Limb (tissue), 2 donors: ENCODE results near the gene KCNAB1.
"Not testable (repeated sequence)": the region's sequence is repeated elsewhere in the genome, so short reads cannot be mapped to it uniquely, and the experiment has no call there.

Experiments used
- DNase-seq, 2 donors: peaks; one replicate each; pipeline ENCODE4 v3.0.0-alpha.2; 2016; ENCODE audit errors: extremely low spot score in 2 of 2

KCNAB1 gene

DNA sequence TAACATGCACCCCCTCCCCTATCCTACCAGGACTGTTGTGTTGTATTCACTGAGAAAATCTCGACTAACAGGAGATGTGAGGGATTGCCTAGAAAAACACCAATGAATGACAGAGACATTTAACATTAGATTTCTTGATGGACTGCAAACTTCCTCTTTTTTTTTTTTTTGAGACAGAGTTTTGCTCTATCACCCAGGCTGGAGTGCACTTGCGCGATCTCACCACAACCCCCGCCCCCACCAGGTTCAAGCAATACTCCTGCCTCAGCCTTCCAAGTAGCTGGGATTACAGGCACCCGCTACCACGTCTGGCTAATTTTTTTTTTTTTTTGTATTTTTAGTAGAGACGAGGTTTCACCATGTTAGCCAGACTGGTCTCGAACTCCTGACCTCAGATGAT, 17.0 kb downstream of the KCNAB1 start:
- not testable (repeated sequence) for DNase-seq

DNA sequence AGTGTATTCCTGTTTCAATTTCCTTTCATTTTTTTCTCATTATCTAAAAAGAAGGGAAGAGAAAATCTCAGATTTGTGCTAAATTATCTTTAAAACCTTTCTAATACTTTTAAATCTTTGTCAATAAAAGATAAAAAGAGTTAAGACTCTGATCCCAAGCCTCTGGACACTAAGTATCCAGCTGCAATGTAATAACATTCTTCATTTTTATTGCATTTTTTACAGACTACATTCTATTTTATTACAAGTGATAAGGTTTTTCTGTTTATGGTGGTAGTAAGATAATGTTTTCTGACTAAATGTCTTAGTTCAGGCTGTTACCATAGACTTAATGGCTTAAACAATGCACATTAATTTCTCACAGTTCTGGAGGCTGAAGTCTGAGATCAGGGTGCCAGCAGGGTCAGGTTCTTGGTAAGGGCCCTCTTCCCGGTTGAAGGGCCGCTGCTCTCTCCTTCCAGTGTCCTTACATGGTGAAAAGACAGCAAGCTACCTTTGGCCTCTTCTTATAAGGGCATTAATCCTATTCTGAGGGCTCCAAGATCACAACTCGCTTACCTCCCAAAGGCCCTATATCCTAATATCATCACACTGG, 19.7 kb downstream of the KCNAB1 start:
- no peak for DNase-seq

DNA sequence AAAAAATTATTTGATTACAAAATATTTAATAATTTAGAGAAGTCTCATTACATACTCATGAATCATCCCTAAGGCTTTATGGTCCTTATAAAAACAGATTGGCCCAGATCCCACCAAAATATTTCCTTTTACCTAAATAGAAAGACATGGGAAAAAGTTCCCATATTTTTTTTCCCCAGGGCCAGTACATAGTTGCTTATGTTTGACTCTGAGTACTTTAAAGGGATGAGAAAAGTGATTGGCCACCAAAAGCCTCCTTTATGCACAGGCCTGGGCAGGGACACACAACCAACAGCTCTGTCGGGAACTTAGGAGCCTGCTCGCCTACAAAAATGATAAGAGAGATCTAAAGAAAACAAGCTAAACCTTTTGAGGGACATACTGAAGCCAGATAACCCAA, 22.3 kb downstream of the KCNAB1 start:
- no peak for DNase-seq

DNA sequence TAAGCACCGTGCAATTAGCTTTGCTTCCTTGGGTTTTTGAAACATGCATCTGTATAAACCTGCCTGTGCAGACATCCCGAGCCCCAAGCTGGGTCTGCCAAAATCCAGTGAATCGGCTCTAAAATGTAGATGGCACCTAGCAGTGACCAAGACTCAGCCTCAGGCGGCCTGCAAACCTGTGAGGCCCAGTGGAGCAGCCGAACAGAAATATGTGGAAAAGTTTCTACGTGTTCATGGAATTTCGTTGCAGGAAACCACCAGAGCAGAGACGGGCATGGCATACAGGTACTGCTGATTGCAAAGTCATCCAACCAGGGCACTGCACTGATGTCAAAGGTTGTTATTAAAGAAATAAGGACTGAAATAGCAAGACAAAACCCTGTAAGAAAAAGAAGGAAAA, 22.8 kb downstream of the KCNAB1 start:
- no peak for DNase-seq

DNA sequence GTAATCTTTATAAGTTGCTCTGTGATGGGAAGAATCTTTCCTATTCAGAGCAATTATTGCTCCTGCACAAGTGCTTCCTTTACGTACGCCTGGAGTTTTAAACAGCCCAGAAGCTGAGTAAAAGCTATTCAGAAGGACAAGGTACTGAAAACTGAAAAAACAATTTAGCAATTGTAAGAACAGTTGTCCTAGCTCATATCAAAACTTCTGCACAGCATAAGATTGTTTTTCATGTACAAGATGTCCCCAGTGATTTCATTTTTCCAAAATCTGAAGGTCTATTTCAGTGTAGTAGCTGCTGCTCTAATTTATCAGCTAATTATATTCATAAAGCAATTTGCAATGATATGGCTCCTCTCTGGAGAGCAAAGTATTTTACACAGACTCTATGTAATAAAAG, 23.7 kb downstream of the KCNAB1 start:
- DNase-seq = no peak

DNA sequence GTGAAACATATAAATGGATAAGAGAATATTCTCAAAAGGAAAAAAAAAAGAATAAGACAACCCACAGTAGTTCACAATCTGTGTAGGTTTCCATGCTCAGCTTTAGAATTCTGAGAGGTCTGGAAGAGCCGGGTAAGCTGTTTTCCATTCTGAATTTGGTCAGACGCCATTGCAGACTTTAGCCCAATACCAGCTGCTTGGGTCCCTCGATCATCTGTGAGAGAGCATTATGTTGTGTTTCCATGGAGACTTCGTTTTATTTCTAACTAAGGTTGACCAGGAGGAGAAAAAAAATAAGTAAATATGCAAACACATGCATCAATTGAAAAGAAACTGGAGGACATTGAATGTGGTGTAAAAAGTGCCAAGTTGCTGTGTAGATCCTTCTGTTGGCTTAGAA, 25.5 kb downstream of the KCNAB1 start:
- DNase-seq = peak in 1 of 2 donors; percentile 35

DNA sequence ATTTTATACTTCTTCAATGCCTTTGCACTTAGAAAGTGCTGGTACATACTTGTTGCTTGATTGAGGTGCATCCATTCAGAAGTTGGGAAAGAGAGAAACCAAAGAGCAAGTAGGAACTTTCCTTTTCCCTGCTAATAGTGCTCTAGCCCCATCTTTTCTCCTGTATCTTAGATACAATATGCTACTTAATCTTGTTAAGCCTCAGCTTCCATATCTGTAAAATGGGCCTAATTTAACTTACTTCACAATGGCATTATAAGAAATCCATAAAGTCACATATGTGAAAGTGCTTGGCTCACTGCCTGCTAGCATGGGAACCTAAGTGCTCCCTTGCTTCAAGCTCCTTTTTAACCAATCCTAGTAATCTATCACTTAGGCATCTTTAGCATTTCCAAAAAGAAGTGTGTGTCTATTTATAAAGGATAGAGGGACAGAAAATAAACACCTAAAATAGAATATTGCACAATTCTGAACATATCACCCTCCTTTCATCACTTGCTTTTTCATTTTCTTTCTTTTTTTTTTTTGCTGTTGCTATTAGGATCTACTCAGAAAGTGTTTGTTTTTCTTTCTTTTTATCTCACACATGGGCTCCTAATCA, 28.1 kb downstream of the KCNAB1 start:
- no peak for DNase-seq

DNA sequence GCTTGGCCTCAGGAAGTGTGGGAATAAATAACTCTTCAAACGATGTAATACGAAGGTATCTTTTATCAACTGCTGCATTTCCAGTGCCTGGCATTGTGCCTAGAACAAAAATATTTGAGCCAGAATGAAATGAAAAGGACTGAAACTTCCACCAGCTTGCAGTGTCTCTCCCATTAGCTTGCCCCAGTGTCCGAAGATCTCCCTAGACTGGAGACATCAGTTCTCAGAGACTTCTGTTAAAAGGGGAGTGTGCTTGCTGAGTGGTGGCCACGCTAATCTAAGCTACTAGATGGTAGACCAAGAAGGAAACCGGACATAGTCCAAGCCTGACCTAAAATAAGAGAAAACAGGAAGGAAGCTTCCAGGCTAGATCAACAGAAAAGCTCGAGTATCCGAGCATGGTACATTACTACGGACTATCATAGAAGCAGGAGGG, 28.6 kb downstream of the KCNAB1 start:
- DNase-seq = no peak

DNA sequence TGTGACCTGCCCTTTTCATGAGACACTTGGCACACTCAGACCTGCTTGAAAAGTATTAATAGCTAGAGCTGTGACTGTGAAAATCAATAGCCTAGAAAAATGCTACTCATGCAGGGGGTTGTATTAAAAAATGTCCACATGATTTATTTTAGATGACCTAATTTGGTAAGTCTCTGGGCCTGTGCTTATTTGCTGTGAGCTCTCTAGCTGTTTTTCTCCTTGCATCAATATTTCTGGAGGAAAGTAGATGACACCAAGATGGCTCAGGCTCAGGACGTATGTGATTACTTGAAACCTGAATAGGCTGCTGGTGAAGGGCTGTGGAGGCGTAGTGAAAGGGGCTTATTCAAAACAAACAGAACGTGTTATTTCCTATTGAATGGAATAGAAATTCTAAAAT, 29.5 kb downstream of the KCNAB1 start:
- no peak for DNase-seq

DNA sequence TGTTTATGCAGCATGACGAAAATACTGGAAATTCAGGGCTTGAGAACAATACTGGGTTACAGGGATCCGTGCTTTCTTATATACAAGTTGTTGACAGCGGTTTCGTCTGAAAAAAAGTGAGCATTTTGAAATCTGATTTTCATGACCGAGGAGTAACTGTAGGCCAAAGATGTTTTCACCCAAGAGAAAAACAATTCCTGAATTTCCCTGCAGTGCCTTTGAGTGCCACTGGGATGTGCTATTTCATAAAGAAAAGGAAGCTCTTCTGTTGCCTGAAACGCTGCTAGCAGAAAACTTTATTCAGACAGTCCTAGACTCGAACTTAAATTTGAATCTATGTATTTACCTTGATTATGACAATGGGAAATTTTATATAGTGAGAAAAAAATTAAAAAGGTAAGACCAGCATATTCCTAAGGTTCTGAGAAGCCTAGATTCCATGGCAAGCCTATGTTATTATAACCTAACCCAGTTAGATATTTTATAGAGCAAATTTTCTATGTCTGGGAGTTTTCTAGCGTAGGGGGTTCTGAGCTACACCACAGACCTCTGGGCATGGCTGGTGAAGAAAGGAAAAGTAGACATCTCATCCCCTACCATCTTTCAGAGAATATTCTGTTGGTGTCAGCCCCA, 30.2 kb downstream of the KCNAB1 start:
- DNase-seq = peak; percentile 57 to 82

DNA sequence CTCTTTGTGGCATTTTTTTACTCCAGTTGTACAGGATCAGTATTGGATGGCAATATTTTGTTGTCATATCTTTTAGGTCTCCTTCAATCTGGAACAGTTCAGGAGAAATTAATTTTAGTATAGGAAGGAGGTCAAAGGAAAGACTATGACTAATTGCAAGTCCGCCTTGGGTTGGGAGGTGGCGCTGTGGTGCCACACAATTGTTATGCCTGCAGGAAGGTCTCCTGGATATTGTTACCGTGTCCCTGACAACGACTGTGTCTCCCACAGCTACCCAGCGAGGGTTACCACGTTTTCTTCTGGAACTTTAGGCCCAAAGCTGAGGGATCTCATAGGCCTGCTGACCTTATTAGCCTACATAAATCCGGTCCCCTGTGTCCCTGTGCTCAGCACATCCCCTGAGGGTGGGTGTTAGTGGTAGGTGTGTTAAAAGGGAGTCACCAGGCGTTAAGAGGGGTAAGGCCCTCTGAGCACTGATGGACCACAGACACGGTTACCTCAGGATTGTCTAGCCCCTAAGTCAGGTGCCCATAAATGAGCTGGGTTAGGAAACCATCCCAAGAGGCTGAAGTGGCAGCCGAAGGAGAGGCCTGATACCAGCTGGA, 31.5 kb downstream of the KCNAB1 start:
- peak; percentile 75 to 78 for DNase-seq

DNA sequence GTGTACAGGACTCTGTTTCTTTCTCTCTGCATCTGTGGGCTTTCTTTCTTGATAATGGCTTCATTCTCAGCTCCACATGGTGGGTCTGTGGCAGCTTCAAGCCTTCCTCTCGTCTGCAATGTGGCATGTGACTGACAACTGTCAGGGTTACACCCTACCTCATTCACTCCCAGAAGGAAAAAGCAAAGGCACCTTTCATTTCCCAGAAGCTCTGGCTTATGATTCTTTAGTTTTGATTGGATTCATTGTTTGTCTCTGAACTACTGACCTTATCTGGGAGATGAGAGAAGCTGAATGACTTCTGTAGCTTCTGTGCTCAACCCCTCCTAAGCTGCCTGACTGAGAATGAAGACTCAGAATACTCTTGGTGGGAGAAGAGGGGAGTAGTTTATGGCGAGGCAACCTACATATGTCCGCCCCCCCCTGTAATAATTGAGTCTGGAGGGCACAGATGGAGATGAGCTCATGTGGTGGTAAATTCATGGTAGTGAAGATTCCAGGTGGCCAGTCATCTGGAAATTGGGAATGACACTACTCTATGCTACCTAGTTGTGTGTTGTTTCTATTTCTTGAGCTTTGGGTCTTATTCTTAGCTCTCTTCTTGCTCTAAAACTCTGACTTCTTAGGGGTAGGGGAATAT, 38.4 kb downstream of the KCNAB1 start:
- no peak for DNase-seq

DNA sequence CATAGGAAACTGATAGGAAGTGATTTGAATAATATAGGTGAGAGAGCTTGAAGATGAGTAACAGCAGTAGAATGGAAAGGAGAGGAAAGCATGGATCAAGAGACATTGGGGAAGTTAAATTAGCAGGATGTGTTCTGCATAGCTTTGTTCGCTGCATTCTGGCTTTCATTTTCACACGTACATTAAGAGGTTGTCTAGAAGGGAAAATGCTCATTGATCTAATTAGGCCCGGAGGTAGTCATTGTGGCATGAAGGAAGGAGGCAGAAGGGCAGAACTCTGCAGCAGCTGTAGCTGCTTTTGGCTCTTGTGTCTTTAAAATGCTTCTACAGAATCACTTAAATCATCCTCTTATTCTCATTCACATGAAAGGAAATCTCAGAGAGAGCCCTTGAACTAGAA, 40.3 kb downstream of the KCNAB1 start:
- DNase-seq = no peak

DNA sequence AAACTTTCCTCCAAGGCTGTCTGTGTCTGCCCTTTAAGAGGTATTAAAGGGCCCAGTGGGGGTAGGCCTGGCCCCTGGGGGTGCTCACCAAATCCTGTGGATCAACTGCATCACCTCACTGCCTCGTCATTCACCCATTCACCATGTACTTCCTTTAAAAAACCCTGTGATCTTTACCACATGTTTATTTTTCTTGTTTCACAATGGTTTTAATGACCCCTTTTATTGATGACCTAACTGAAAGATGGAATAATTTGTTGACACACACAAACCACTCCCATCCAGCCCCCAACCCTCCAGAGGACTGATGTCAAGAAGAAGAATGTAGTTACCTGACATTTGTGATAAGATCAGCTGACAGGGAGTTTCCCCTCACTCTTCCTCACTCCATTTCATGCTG, 40.8 kb downstream of the KCNAB1 start:
- no peak for DNase-seq

DNA sequence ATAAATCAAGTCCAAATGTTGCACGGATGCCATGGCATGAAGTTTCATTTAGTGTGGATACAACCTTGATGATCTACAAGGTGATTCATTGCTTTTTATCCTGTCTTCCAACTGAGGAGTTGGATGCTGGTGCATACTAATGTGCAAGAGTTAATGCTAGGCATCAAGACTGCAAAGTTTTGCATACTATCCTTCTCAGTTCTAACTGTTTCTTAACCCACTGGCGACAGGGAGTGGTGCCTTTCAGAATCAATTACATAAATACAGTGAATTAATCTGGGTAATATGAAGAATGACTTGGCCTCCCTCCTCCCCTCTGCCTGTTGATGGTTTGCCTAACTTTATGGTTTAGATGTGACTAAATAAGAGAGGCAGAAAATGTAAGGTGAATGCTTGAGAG, 43.5 kb downstream of the KCNAB1 start:
- DNase-seq = no peak

DNA sequence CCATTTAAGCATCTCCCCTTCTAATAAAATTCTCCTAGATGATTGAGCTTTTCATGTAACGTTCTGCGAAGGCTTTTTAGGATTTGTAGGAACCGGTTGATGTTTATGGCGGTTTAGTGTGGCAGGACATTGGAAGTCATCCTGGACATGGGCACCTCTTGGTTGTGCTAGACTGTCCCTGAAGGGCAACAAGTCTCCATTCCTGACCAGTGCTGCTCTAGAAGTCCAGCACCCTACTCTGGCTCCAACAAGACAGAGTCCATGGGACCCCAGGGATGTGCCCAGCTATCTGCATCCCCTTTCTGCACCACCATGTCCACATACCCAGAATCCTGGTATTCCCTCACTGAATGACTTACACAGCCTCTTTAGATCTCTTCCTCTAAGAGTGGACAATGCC, 46.4 kb downstream of the KCNAB1 start:
- no peak for DNase-seq

DNA sequence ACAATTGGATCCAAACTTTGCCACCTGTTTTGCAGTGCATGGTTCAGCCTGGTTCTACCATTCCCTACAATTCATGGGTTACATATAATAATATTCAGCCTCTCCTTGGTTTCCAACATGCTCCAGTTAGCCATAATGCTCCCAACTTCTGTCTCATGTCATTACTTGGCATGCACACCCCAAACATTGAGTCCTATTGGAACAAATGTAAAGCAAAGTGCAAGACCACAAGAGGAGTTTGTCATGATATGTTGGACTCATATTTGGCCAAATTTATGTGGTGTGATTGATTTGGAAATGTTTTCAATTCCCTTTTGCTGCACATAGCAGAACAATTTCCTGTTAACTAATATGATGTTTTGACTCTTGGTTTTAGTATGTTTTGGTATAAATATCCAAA, 50.2 kb downstream of the KCNAB1 start:
- DNase-seq = peak in 1 of 2 donors; percentile 8

DNA sequence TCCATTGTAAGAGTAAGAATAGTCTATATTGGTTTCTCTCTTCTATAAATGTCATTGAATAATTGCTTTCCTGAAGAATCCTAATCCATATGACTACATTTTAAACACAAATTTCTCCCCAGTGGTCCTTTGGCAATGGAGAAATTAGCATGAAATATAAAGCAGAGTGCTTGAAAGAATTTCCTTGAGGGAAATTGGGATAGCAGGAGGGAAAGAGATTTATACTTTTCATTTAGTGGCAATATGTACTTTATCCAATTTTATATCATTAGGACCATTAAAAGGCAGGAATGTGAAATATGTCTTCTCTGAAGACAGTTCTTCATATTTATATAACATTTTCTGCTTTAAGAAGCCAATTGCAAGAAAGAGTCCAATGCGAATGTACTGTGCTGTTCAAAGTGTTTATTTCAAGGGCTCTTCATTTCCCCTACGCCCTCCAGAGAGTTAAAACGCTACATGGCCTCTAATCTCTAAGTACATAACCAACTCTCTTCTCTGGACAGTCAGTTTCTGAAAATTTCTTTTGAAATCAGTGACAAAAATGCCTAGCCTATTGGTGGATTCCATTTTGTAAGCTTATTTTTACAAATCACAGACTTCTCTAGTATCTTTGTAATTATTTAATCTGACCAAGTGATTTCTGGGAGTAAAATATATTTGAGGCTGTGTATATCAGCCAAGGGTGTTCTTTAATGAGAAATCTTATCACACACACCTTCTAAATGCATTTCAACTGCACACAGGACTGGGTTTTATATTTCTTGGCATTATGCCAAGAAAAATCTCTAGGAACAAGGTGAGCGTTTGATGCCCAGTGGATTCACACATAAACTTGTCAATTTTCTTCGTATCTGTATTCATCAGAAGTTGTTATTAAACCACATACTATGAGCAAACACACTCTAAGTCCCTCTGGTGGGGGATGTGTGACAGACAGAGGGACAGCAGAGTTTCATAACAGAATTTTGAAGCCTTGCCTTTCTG, 51.2 kb downstream of the KCNAB1 start:
- peak in 1 of 2 donors; percentile 15 for DNase-seq

DNA sequence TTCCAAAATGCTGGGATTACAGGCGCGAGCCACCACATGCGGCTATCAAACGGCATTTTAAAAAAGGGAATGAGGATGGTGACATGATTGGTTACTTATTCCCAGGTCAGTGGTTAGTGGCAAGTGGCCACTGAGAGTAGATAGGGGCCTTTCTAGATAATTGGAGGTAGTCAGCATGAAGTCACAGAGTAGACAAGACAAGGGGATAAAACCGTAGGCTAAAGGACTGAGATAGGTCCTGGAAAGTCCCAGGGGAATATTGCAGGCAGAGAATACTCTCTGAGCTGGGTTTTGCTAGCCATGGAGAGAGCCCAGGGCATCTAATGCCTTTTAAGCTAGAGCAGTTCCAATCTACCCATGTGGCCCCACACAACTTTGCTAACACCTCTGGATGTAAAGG, 52.2 kb downstream of the KCNAB1 start:
- DNase-seq = no peak

DNA sequence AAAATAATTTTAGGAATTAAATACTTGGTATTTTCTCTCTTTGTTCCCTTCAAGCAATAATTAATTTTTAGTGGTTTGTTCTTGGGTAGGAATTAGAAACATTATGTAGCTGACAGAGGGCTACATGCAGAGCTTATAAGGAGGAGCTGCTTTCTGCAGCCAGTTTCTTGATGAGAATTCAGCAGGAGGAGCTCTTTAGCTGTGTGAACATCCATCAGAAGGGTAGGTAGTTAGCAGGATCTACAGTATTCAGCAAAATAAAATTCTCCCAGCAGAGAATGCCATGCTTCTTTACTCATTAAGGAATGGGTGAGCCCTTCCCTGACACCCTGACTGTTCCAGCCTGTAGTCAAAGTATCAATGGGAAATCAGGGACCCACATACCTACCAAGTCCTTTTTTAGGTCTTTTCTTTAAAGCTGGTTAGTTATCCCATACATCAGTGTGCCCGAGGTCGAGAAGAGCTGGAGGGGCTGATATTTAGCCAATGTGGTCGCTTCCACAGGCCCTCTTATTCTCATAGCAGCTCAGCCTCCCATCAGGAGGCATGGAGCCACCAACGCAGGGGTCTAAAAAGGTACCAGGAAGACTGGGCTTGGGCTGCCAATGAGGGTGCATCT, 54.0 kb downstream of the KCNAB1 start:
- DNase-seq = peak in 1 of 2 donors; percentile 30

DNA sequence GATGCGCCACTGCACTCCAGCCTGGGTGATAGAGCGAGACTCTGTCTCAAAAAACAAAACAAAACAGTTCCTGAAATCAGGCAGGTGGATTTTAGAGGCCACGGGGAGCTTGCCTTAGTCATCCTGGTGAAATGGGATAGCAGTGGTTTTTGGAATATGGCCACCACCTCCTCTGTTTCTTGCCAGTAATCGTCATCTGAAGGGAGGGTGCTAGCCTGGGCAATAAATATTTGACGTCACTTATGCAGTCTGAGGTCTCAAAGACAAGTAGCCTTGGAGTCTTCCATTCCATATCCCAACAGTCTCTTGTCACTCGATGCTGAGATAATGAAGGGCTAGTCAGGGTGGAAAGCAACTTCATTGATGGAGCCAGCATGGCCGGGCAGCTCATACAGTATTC, 55.2 kb downstream of the KCNAB1 start:
- DNase-seq = no peak
